K562 (cell line): ENCODE measurements around the gene SLC25A11. TPM values are rescaled to one million over a fixed set of nuclear protein-coding genes. Genes with fewer than 3 reads are reported as not detected.

ENCODE experiments used
- BCLAF1 ChIP-seq, 2 experiments: fragments of 450-650 bp in 1 of 2; IDR thresholded peaks; 2 replicates each; pipeline ENCODE4 v1.6.1; 2011 to 2017; ENCODE audit warnings: low read depth in 2 of 2, antibody characterized with exemption in 1 of 2, borderline replicate concordance in 1 of 2, low read length in 1 of 2, mild to moderate bottlenecking in 1 of 2, mixed read lengths in 1 of 2; ENCODE audit not compliant: control insufficient read depth in 1 of 2
- CEBPG ChIP-seq, 3 experiments: fragments of 200-800 bp in 1 of 3; sonication (Bioruptor generic) in 1 of 3; sonication (generic) in 1 of 3; formaldehyde crosslinking in 1 of 3; IDR thresholded peaks in 2 of 3; conservative IDR thresholded peaks in 1 of 3; 2 replicates each; pipeline versions ENCODE4 v1.6.1 to v1.8.0; 2016 to 2022; ENCODE audit warnings: missing compliant biosample characterization in 2 of 3, missing genetic modification characterization in 2 of 3, mild to moderate bottlenecking in 1 of 3, missing genetic modification reagents in 1 of 3
- DNMT1 ChIP-seq: fragments of 450-650 bp; IDR thresholded peaks from 2 replicates; pipeline ENCODE4 v1.6.1; 2016; ENCODE audit warnings: antibody characterized with exemption, mild to moderate bottlenecking
- ELK3 ChIP-seq: fragments of 450-650 bp; formaldehyde crosslinking; IDR thresholded peaks from 2 replicates; pipeline ENCODE4 v1.4.0; 2020; ENCODE audit warnings: mild to moderate bottlenecking
- IRF9 ChIP-seq: fragments of 450-650 bp; IDR thresholded peaks from 2 replicates; pipeline ENCODE4 v1.6.1; 2016; ENCODE audit warnings: missing biosample characterization, missing genetic modification characterization
- KLF10 ChIP-seq: fragments of 250-450 bp; sonication (Bioruptor Pico); IDR thresholded peaks from 2 replicates; pipeline ENCODE4 v1.6.1; 2021; ENCODE audit warnings: matching md5 sums
- MYNN ChIP-seq, 2 experiments: sonication (generic); formaldehyde crosslinking in 1 of 2; IDR thresholded peaks; 2 replicates each; pipeline versions ENCODE4 v1.5.0 to v1.6.1; 2016 to 2020; ENCODE audit warnings: antibody characterized with exemption in 1 of 2, missing genetic modification reagents in 1 of 2
- SAFB2 ChIP-seq: fragments of 200-400 bp; formaldehyde crosslinking; IDR thresholded peaks from 2 replicates; pipeline ENCODE4 v1.6.1; 2018; ENCODE audit warnings: borderline replicate concordance, low read length, low read depth, moderate library complexity; ENCODE audit not compliant: severe bottlenecking
- SMARCB1 ChIP-seq: IDR thresholded peaks from 2 replicates; pipeline ENCODE4 v1.6.1; 2011; ENCODE audit warnings: improper control_type of control experiment, low read depth; ENCODE audit not compliant: insufficient read length
- TRIM28 ChIP-seq: fragments of 450-650 bp; IDR thresholded peaks from 2 replicates; pipeline ENCODE4 v1.6.1; 2017
- ZBTB2 ChIP-seq: fragments of 450-650 bp; IDR thresholded peaks from 2 replicates; pipeline ENCODE4 v1.6.1; 2016; ENCODE audit warnings: antibody characterized with exemption
- ZNF280A ChIP-seq: fragments of 450-650 bp; IDR thresholded peaks from 2 replicates; pipeline ENCODE4 v1.6.1; 2018; ENCODE audit warnings: mild to moderate bottlenecking, low read depth; ENCODE audit not compliant: partially characterized antibody
- ZNF395 ChIP-seq: fragments of 200-800 bp; sonication (Bioruptor generic); IDR thresholded peaks from 2 replicates; pipeline ENCODE4 v1.6.1; 2017; ENCODE audit warnings: missing genetic modification characterization, missing compliant biosample characterization
- ZNF41 ChIP-seq: fragments of 250-450 bp; sonication (Bioruptor Pico); conservative IDR thresholded peaks from 2 replicates; pipeline ENCODE4 v1.4.0; 2020; ENCODE audit warnings: mild to moderate bottlenecking
- ZNF431 ChIP-seq: sonication (generic); formaldehyde crosslinking; IDR thresholded peaks from 2 replicates; pipeline ENCODE4 v1.8.0; 2022; ENCODE audit warnings: mild to moderate bottlenecking, missing genetic modification reagents
- polyA plus RNA-seq, 8 experiments: library from polyadenylated mRNA; depleted of rRNA in 4 of 8; stranded (reverse) in 5 of 8; unstranded in 3 of 8; fragments of >200 nt; fragmentation: Nextera tagmentation in 2 of 8; fragmentation: Illumina TruSeq in 1 of 8; extraction: Ambion mirVana in 2 of 8; extraction: Trizol in 1 of 8; gene quantifications; 2 replicates each; pipeline versions ENCODE4 v1.2.1 to v1.2.3, GENCODE V29; 2011 to 2014; ENCODE audit warnings: inconsistent platforms in 1 of 8, missing spikeins in 1 of 8
- total RNA-seq, 7 experiments: library from RNA; depleted of rRNA in 6 of 7; stranded (reverse); fragments of >200 nt in 6 of 7; fragmentation: Illumina TruSeq in 2 of 7; extraction: Trizol in 2 of 7; gene quantifications; 2 replicates each; pipeline versions ENCODE4 v1.2.1 to v1.2.3, GENCODE V29; 2011 to 2021; ENCODE audit warnings: low replicate concordance in 1 of 7

Gene SLC25A11
- total and polyA plus RNA-seq, 9 of the 15 experiments (the other 6 are each of a cell fraction or from before 2014, with no cell fraction given): 3.1 to 56.7 (median 32.9) TPM

GRCh38 chr17:4967539-4968485, 28.0 kb upstream of the SLC25A11 start, which contains the start of gene SPAG7 (continued):
- no peak for TF ChIP-seq BCLAF1 (IDR thresholded peaks at IDR 0.05; ENCODE audit: borderline replicate concordance in 1 of 2, control insufficient read depth in 1 of 2, low read depth in 2 of 2, low read length in 1 of 2)
- no peak for TF ChIP-seq SMARCB1
- no peak for TF ChIP-seq TRIM28
- no peak for TF ChIP-seq SAFB2
- peak; percentile 47; the same call in 1 of the 2 replicates for TF ChIP-seq ZNF395 (CRISPR knock-in tag)
- no peak for TF ChIP-seq ZNF280A
- no peak for TF ChIP-seq DNMT1
- no peak for TF ChIP-seq ELK3
- no peak for TF ChIP-seq ZNF41 (CRISPR knock-in tag)
- 0 out of 2 replicates have a peak, but pooled peaks have one; percentile 16 for TF ChIP-seq MYNN (IDR thresholded peaks at IDR 0.05)
- TF ChIP-seq MYNN (CRISPR knock-in tag; IDR thresholded peaks at IDR 0.05): no peak
- no peak for TF ChIP-seq KLF10 (CRISPR knock-in tag)
- no peak for TF ChIP-seq ZNF431 (CRISPR knock-in tag)
- no peak for TF ChIP-seq IRF9 (tag)
- no peak for TF ChIP-seq CEBPG (CRISPR knock-in tag; IDR thresholded peaks at IDR 0.05)
- no peak for TF ChIP-seq CEBPG (tag; conservative IDR thresholded peaks at IDR 0.05 in 1 of 2, IDR thresholded peaks at IDR 0.05 in 1 of 2)
- TF ChIP-seq ZBTB2: no peak
